IMR-90 (cell line): Measurements from ENCODE around the gene SLC27A3. TPM values are rescaled to one million over a fixed set of nuclear protein-coding genes. Genes with fewer than 3 reads are reported as not detected.
"Not testable (repeated sequence)": the region's sequence is repeated elsewhere in the genome, so short reads cannot be mapped to it uniquely, and the experiment has no call there.

Source experiments
- ATAC-seq: fragments of 200-7000 bp; cut with Tn5 transposase; 2 replicates; pipeline ENCODE4 v1.9.1; 2020; ENCODE audit warnings: low read depth, mild to moderate bottlenecking, moderate library complexity
- BruUV-seq: library from RNA; stranded (reverse); fragments of 400-500 nt; replicated peaks from 2 replicates; lab custom pipeline; 2021; lab: Mats Ljungman, UMichigan
- CTCF ChIA-PET: fragments of 300-600 bp; formaldehyde crosslinking; extraction: SDS; loops from one replicate; lab custom pipeline; 2021; ENCODE audit warnings: antibody characterized with exemption; lab: Yijun Ruan, JAX
- POLR2A ChIA-PET: fragments of 300-600 bp; sonication (Branson Sonifier 250); formaldehyde crosslinking; loops from one replicate; lab custom pipeline; 2022; ENCODE audit warnings: antibody characterized with exemption; ENCODE audit not compliant: unreplicated experiment; lab: Charles Lee
- DNase-seq: peaks from one replicate; pipeline ENCODE4 v3.0.0; 2013
- H2AFZ ChIP-seq: replicated peaks from 2 replicates; pipeline ENCODE3; 2013; ENCODE audit warnings: low read length, mild to moderate bottlenecking; ENCODE audit not compliant: poor library complexity
- H2AK5ac ChIP-seq: 2 replicates; pipeline ENCODE4 v1.6.1; 2013; ENCODE audit warnings: low read depth, low read length, inconsistent platforms
- H2AK9ac ChIP-seq: replicated peaks from 2 replicates; pipeline ENCODE3; 2013; ENCODE audit warnings: mild to moderate bottlenecking, low read depth, low read length, moderate library complexity; ENCODE audit not compliant: poor library complexity
- H2BK120ac ChIP-seq: 2 replicates; pipeline ENCODE4 v1.6.1; 2013; ENCODE audit warnings: low read depth, low read length, inconsistent platforms
- H2BK15ac ChIP-seq: 3 replicates; pipeline ENCODE4 v1.6.1; 2013; ENCODE audit warnings: low read depth, low read length, inconsistent platforms
- H2BK20ac ChIP-seq: 2 replicates; pipeline ENCODE4 v1.6.1; 2013; ENCODE audit warnings: low read depth, mild to moderate bottlenecking, inconsistent platforms, low read length, moderate library complexity
- H2BK5ac ChIP-seq: 2 replicates; pipeline ENCODE4 v1.6.1; 2013; ENCODE audit warnings: mild to moderate bottlenecking, low read depth, low read length, inconsistent platforms; ENCODE audit not compliant: poor library complexity, severe bottlenecking
- H3K14ac ChIP-seq: replicated peaks from 2 replicates; pipeline ENCODE4 v1.6.1; 2013; ENCODE audit warnings: low read depth, low read length, inconsistent platforms
- H3K18ac ChIP-seq: 2 replicates; pipeline ENCODE4 v1.6.1; 2013; ENCODE audit warnings: low read depth, low read length, control low read depth
- H3K23ac ChIP-seq: 2 replicates; pipeline ENCODE4 v1.6.1; 2013; ENCODE audit warnings: low read depth, low read length, inconsistent platforms
- H3K27ac ChIP-seq: 2 replicates; pipeline ENCODE4 v1.5.1; 2013; ENCODE audit warnings: mild to moderate bottlenecking, control low read depth, low read length; ENCODE audit not compliant: insufficient read depth
- H3K27me3 ChIP-seq: 2 replicates; pipeline ENCODE4 v1.6.1; 2013; ENCODE audit warnings: low read length; ENCODE audit not compliant: control insufficient read depth, insufficient read depth
- H3K36me3 ChIP-seq: 2 replicates; pipeline ENCODE4 v1.6.1; 2013; ENCODE audit warnings: low read length, mixed read lengths; ENCODE audit not compliant: control insufficient read depth, insufficient read depth
- H3K4ac ChIP-seq: 2 replicates; pipeline ENCODE4 v1.6.1; 2013; ENCODE audit warnings: low read depth, low read length, inconsistent platforms
- H3K4me1 ChIP-seq: 2 replicates; pipeline ENCODE4 v1.6.1; 2013; ENCODE audit warnings: low read length, mixed read lengths; ENCODE audit not compliant: control insufficient read depth, insufficient read depth
- H3K4me2 ChIP-seq: 2 replicates; pipeline ENCODE4 v1.6.1; 2013; ENCODE audit warnings: low read depth, mild to moderate bottlenecking, control low read depth, low read length, moderate library complexity
- H3K4me3 ChIP-seq: 2 replicates; pipeline ENCODE4 v1.5.1; 2013; ENCODE audit warnings: low read depth, mild to moderate bottlenecking, control low read depth, low read length, moderate library complexity; ENCODE audit not compliant: insufficient read depth
- H3K56ac ChIP-seq: 2 replicates; pipeline ENCODE4 v1.6.1; 2013; ENCODE audit warnings: low read length, inconsistent platforms; ENCODE audit not compliant: insufficient read depth; ENCODE audit errors: extremely low read depth
- H3K79me1 ChIP-seq, 2 experiments: 2 replicates each; pipeline ENCODE4 v1.6.1; 2013; ENCODE audit warnings: low read length in 2 of 2, inconsistent platforms in 1 of 2, low read depth in 1 of 2
- H3K9ac ChIP-seq: 2 replicates; pipeline ENCODE4 v1.6.1; 2013; ENCODE audit warnings: low read depth, low read length, control low read depth
- H3K9me1 ChIP-seq: 2 replicates; pipeline ENCODE4 v1.6.1; 2013; ENCODE audit warnings: low read length, inconsistent platforms; ENCODE audit not compliant: insufficient read depth
- H3K9me3 ChIP-seq: 2 replicates; pipeline ENCODE4 v1.6.1; 2013; ENCODE audit warnings: low read length; ENCODE audit not compliant: control insufficient read depth, insufficient read depth
- H4K20me1 ChIP-seq: 2 replicates; pipeline ENCODE4 v1.6.1; 2013; ENCODE audit warnings: low read length, inconsistent platforms; ENCODE audit not compliant: insufficient read depth
- H4K5ac ChIP-seq: 2 replicates; pipeline ENCODE4 v1.6.1; 2013; ENCODE audit warnings: mild to moderate bottlenecking, low read depth, low read length, control low read depth
- H4K8ac ChIP-seq, 2 experiments: 2 replicates each; pipeline ENCODE4 v1.6.1; 2013; ENCODE audit warnings: low read depth in 2 of 2, low read length in 2 of 2, control low read depth in 1 of 2, inconsistent platforms in 1 of 2
- H4K91ac ChIP-seq: 2 replicates; pipeline ENCODE4 v1.6.1; 2013; ENCODE audit warnings: low read depth, low read length, inconsistent platforms; ENCODE audit not compliant: insufficient read depth
- CEBPB ChIP-seq: IDR thresholded peaks from 2 replicates; pipeline ENCODE4 v1.6.1; 2012; ENCODE audit warnings: low read depth, low read length, improper control_type of control experiment
- WGBS, 2 experiments: methylation state at CpG; one replicate each; pipeline versions ENCODE4 v1.1.5 to v1.1.7; 2013; ENCODE audit warnings: missing lambda C conversion rate in 2 of 2; ENCODE audit not compliant: insufficient read length in 1 of 2; ENCODE audit errors: extremely low coverage in 2 of 2; 5-methylcytosine and 5-hydroxymethylcytosine counted together
- dilution Hi-C: fragments of 300-500 bp; cut with HindIII; formaldehyde crosslinking; loops from one replicate; pipeline ENCODE4 v1.14.3; 2018; ENCODE audit warnings: low sequenced_read_pairs; ENCODE audit not compliant: unreplicated experiment
- in situ Hi-C: fragments of 300-500 bp; cut with MboI; formaldehyde crosslinking; loops from 3 replicates; pipeline ENCODE4 v1.14.3; 2019; ENCODE audit warnings: low sequenced_read_pairs, inconsistent platforms, mixed read lengths
- intact Hi-C: fragments of 100-400 bp; cut with micrococcal nuclease; formaldehyde crosslinking; loops from 2 replicates; pipeline ENCODE4 v1.10.0; 2022
- polyA plus RNA-seq, 3 experiments: library from polyadenylated mRNA; depleted of rRNA; stranded (reverse); fragments of >200 nt; gene quantifications; 2 replicates each; pipeline ENCODE4 v1.2.3, GENCODE V29; 2012; ENCODE audit warnings: low replicate concordance in 1 of 3
- total RNA-seq: library from RNA; depleted of rRNA; stranded (reverse); fragments of >200 nt; gene quantifications from 2 replicates; pipeline ENCODE4 v1.2.3, GENCODE V29; 2012

Gene SLC27A3
- total and polyA plus RNA-seq, 2 of the 4 experiments (the other 2 are of a cell fraction) = 3.2 to 9.3 TPM

- H2BK20ac ChIP-seq = no peak overlapping the region
- no peak overlapping the region for H3K18ac ChIP-seq
- no peak overlapping the region for H3K9ac ChIP-seq
- WGBS, 2 experiments = 100% methylated on average over 2 of the region's 4 CpGs; no CpG with 5 or more reads in 1 of the 2 experiments
- intact Hi-C loops = no loop called here
- no peaks in the 10 kb centered on the region for H3K27me3 ChIP-seq
- no peak overlapping the region for H3K27ac ChIP-seq
- no peak overlapping the region for H2BK120ac ChIP-seq
- H2AK9ac ChIP-seq = no peak overlapping the region
- H3K14ac ChIP-seq = no peak overlapping the region
- no peaks in the 10 kb centered on the region for H4K20me1 ChIP-seq
- peaks cover 3 to 8% of the 10 kb centered on the region in 2 experiments; a peak in 1 of 4 replicates for H3K79me1 ChIP-seq
- H3K4ac ChIP-seq = no peak overlapping the region
- CTCF ChIA-PET = no interaction called here
- H3K4me1 ChIP-seq = peaks cover 8% of the 10 kb centered on the region; the same call in 1 of the 2 replicates
- H2AFZ ChIP-seq = no peak overlapping the region
- H3K23ac ChIP-seq = no peak overlapping the region
- H3K4me2 ChIP-seq = no peak overlapping the region
- H4K8ac ChIP-seq = no peak overlapping the region
- no peaks in the 10 kb centered on the region for H3K9me3 ChIP-seq
- POLR2A ChIA-PET = no interaction called here
- H2BK15ac ChIP-seq = no peak overlapping the region
- dilution Hi-C loops = no loop called here
- BruUV-seq = no TSS peak
- no peak overlapping the region for H3K56ac ChIP-seq
- no peak for TF ChIP-seq CEBPB
- DNase-seq = no peak
- H3K9me1 ChIP-seq = no peaks in the 10 kb centered on the region; the same call in 1 of the 2 replicates
- no peak overlapping the region for H2BK5ac ChIP-seq
- no peak overlapping the region for H4K5ac ChIP-seq
- H3K36me3 ChIP-seq = no peaks in the 10 kb centered on the region
- no peak overlapping the region for H2AK5ac ChIP-seq
- ATAC-seq = no peak
- in situ Hi-C loops = no loop called here
- no peak overlapping the region for H4K91ac ChIP-seq
- H3K4me3 ChIP-seq = no peak overlapping the region
Measured at GRCh38 chr1:153780551-153780950, 5.3 kb downstream of the SLC27A3 start.

- Histone ChIP-seq H3K4me3 (peak overlapping the region; percentile 61), H3K18ac (peak overlapping the region; percentile 70), H3K23ac (peak overlapping the region; percentile 66), H4K5ac (peak overlapping the region; percentile 90), H3K9ac (peak overlapping the region; percentile 88), H2BK15ac (peak overlapping the region; percentile 4; the same call in 1 of the 3 replicates), H4K8ac (peak overlapping the region; percentile 60 to 88), H3K14ac (peak overlapping the region; percentile 83), H4K91ac (peak overlapping the region; percentile 77), H2AK5ac (peak overlapping the region; percentile 90), H3K56ac (peak overlapping the region; percentile 94; the same call in 1 of the 2 replicates), H3K4me2 (peak overlapping the region; percentile 88), H3K4ac (peak overlapping the region; percentile 88), H2BK20ac (peak overlapping the region; percentile 5; the same call in 1 of the 2 replicates), H2BK120ac (peak overlapping the region; percentile 48), H2AK9ac (peak overlapping the region; percentile 91), H3K27ac (peak overlapping the region; percentile 95), H2BK5ac (peak overlapping the region; percentile 82), H2AFZ (peak overlapping the region; percentile 45)
- H3K9me3 ChIP-seq, CTCF ChIA-PET, ATAC-seq, DNase-seq, H3K4me1 ChIP-seq, H3K36me3 ChIP-seq, H3K27me3 ChIP-seq, H3K9me1 ChIP-seq, H3K79me1 ChIP-seq, POLR2A ChIA-PET, H4K20me1 ChIP-seq, BruUV-seq, intact Hi-C loops, in situ Hi-C loops, dilution Hi-C loops: not testable (repeated sequence)
- WGBS, 2 experiments = 100% methylated on average over 3 of the region's 8 CpGs; no CpG with 5 or more reads in 1 of the 2 experiments
Measured at GRCh38 chr1:153782648-153783047, 7.4 kb downstream of the SLC27A3 start.
